Measurements from ENCODE around the gene DUSP3.
A peak's percentile ranks its signal among the peaks of the same experiment; 100 is the strongest.

Gene DUSP3

GRCh38 chr17:43758086-43758485 lies 20.7 kb downstream of the DUSP3 start:
- Histone ChIP-seq H3K9me3 (ENCODE audit: control insufficient read depth, low read length) (no peaks in the 10 kb centered on the region), H3K36me3 (ENCODE audit: control insufficient read depth, insufficient read depth, low read length) (no peaks in the 10 kb centered on the region), H3K27me3 (ENCODE audit: control insufficient read depth, insufficient read depth, low read length, poor library complexity, severe bottlenecking) (peaks cover 39% of the 10 kb centered on the region), H3K4me3 (ENCODE audit: insufficient read depth, low read depth, low read length) (no peak overlapping the region), H3K4me1 (ENCODE audit: control insufficient read depth, insufficient read depth, low read length) (peaks cover 23% of the 10 kb centered on the region), H3K27ac (ENCODE audit: insufficient read depth, low read depth, low read length, poor library complexity, severe bottlenecking) (no peak overlapping the region)
- WGBS, 2 experiments: 86 to 88% methylated on average over 6 of the region's 6 CpGs

- H3K4me1 ChIP-seq (ENCODE audit: control insufficient read depth, insufficient read depth, low read length): peaks cover 23% of the 10 kb centered on the region
- no peak overlapping the region for H3K27ac ChIP-seq (ENCODE audit: insufficient read depth, low read depth, low read length, poor library complexity, severe bottlenecking)
- no peak overlapping the region for H3K4me3 ChIP-seq (ENCODE audit: insufficient read depth, low read depth, low read length)
- peaks cover 43% of the 10 kb centered on the region for H3K27me3 ChIP-seq (ENCODE audit: control insufficient read depth, insufficient read depth, low read length, poor library complexity, severe bottlenecking)
- H3K36me3 ChIP-seq (ENCODE audit: control insufficient read depth, insufficient read depth, low read length): no peaks in the 10 kb centered on the region
- WGBS, 2 experiments: 90 to 94% methylated on average over 8 of the region's 8 CpGs
- H3K9me3 ChIP-seq (ENCODE audit: control insufficient read depth, low read length): no peaks in the 10 kb centered on the region
Observed at GRCh38 chr17:43757171-43757660, 21.6 kb downstream of the DUSP3 start.

- 67 to 71% methylated on average over 6 of the region's 6 CpGs for WGBS, 2 experiments
- no peaks in the 10 kb centered on the region for H3K9me3 ChIP-seq (ENCODE audit: control insufficient read depth, low read length)
- H3K27me3 ChIP-seq (ENCODE audit: control insufficient read depth, insufficient read depth, low read length, poor library complexity, severe bottlenecking): peaks cover 43% of the 10 kb centered on the region
- H3K36me3 ChIP-seq (ENCODE audit: control insufficient read depth, insufficient read depth, low read length): no peaks in the 10 kb centered on the region
- peaks cover 23% of the 10 kb centered on the region for H3K4me1 ChIP-seq (ENCODE audit: control insufficient read depth, insufficient read depth, low read length)
- H3K27ac ChIP-seq (ENCODE audit: insufficient read depth, low read depth, low read length, poor library complexity, severe bottlenecking): no peak overlapping the region
- H3K4me3 ChIP-seq (ENCODE audit: insufficient read depth, low read depth, low read length): no peak overlapping the region
Observed at GRCh38 chr17:43756201-43756600, 22.6 kb downstream of the DUSP3 start.

GRCh38 chr17:43755389-43755875 lies 23.3 kb downstream of the DUSP3 start:
- Histone ChIP-seq H3K27ac (ENCODE audit: insufficient read depth, low read depth, low read length, poor library complexity, severe bottlenecking) (no peak overlapping the region), H3K4me1 (ENCODE audit: control insufficient read depth, insufficient read depth, low read length) (peaks cover 23% of the 10 kb centered on the region), H3K36me3 (ENCODE audit: control insufficient read depth, insufficient read depth, low read length) (no peaks in the 10 kb centered on the region), H3K4me3 (ENCODE audit: insufficient read depth, low read depth, low read length) (peak overlapping the region; percentile 11), H3K27me3 (ENCODE audit: control insufficient read depth, insufficient read depth, low read length, poor library complexity, severe bottlenecking) (peaks cover 43% of the 10 kb centered on the region), H3K9me3 (ENCODE audit: control insufficient read depth, low read length) (no peaks in the 10 kb centered on the region)
- WGBS, 2 experiments: 50 to 55% methylated on average over 60 of the region's 60 CpGs

- Histone ChIP-seq H3K9me3 (ENCODE audit: control insufficient read depth, low read length) (no peaks in the 10 kb centered on the region), H3K4me3 (ENCODE audit: insufficient read depth, low read depth, low read length) (peak overlapping the region; percentile 11), H3K27me3 (ENCODE audit: control insufficient read depth, insufficient read depth, low read length, poor library complexity, severe bottlenecking) (peaks cover 43% of the 10 kb centered on the region), H3K36me3 (ENCODE audit: control insufficient read depth, insufficient read depth, low read length) (no peaks in the 10 kb centered on the region), H3K4me1 (ENCODE audit: control insufficient read depth, insufficient read depth, low read length) (peaks cover 19% of the 10 kb centered on the region), H3K27ac (ENCODE audit: insufficient read depth, low read depth, low read length, poor library complexity, severe bottlenecking) (no peak overlapping the region)
- 51 to 55% methylated on average over 21 of the region's 21 CpGs for WGBS, 2 experiments
Observed at GRCh38 chr17:43754947-43755346, 23.8 kb downstream of the DUSP3 start.

GRCh38 chr17:43753493-43754129 lies 25.2 kb downstream of the DUSP3 start:
- Histone ChIP-seq H3K4me3 (ENCODE audit: insufficient read depth, low read depth, low read length) (no peak overlapping the region), H3K27ac (ENCODE audit: insufficient read depth, low read depth, low read length, poor library complexity, severe bottlenecking) (no peak overlapping the region), H3K27me3 (ENCODE audit: control insufficient read depth, insufficient read depth, low read length, poor library complexity, severe bottlenecking) (peaks cover 43% of the 10 kb centered on the region), H3K36me3 (ENCODE audit: control insufficient read depth, insufficient read depth, low read length) (no peaks in the 10 kb centered on the region), H3K4me1 (ENCODE audit: control insufficient read depth, insufficient read depth, low read length) (peaks cover 6% of the 10 kb centered on the region), H3K9me3 (ENCODE audit: control insufficient read depth, low read length) (no peaks in the 10 kb centered on the region)
- 87 to 96% methylated on average over 5 of the region's 5 CpGs for WGBS, 2 experiments

- Histone ChIP-seq H3K4me1 (ENCODE audit: control insufficient read depth, insufficient read depth, low read length) (peaks cover 9% of the 10 kb centered on the region), H3K36me3 (ENCODE audit: control insufficient read depth, insufficient read depth, low read length) (no peaks in the 10 kb centered on the region), H3K4me3 (ENCODE audit: insufficient read depth, low read depth, low read length) (no peak overlapping the region), H3K27me3 (ENCODE audit: control insufficient read depth, insufficient read depth, low read length, poor library complexity, severe bottlenecking) (peaks cover 25% of the 10 kb centered on the region), H3K9me3 (ENCODE audit: control insufficient read depth, low read length) (no peaks in the 10 kb centered on the region), H3K27ac (ENCODE audit: insufficient read depth, low read depth, low read length, poor library complexity, severe bottlenecking) (no peak overlapping the region)
- 83 to 89% methylated on average over 5 of the region's 5 CpGs for WGBS, 2 experiments
Observed at GRCh38 chr17:43750153-43750552, 28.6 kb downstream of the DUSP3 start.

GRCh38 chr17:43745541-43745940 lies 33.2 kb downstream of the DUSP3 start:
- H3K27me3 ChIP-seq (ENCODE audit: control insufficient read depth, insufficient read depth, low read length, poor library complexity, severe bottlenecking): no peaks in the 10 kb centered on the region
- H3K4me3 ChIP-seq (ENCODE audit: insufficient read depth, low read depth, low read length): no peak overlapping the region
- no peaks in the 10 kb centered on the region for H3K9me3 ChIP-seq (ENCODE audit: control insufficient read depth, low read length)
- H3K27ac ChIP-seq (ENCODE audit: insufficient read depth, low read depth, low read length, poor library complexity, severe bottlenecking): no peak overlapping the region
- peaks cover 16% of the 10 kb centered on the region for H3K4me1 ChIP-seq (ENCODE audit: control insufficient read depth, insufficient read depth, low read length)
- 7 to 12% methylated on average over 2 to 6 of the region's 6 CpGs for WGBS, 2 experiments
- no peaks in the 10 kb centered on the region for H3K36me3 ChIP-seq (ENCODE audit: control insufficient read depth, insufficient read depth, low read length)

- H3K27me3 ChIP-seq (ENCODE audit: control insufficient read depth, insufficient read depth, low read length, poor library complexity, severe bottlenecking): no peaks in the 10 kb centered on the region
- 93 to 98% methylated on average over 5 of the region's 5 CpGs for WGBS, 2 experiments
- H3K36me3 ChIP-seq (ENCODE audit: control insufficient read depth, insufficient read depth, low read length): no peaks in the 10 kb centered on the region
- no peak overlapping the region for H3K27ac ChIP-seq (ENCODE audit: insufficient read depth, low read depth, low read length, poor library complexity, severe bottlenecking)
- no peaks in the 10 kb centered on the region for H3K9me3 ChIP-seq (ENCODE audit: control insufficient read depth, low read length)
- peaks cover 16% of the 10 kb centered on the region for H3K4me1 ChIP-seq (ENCODE audit: control insufficient read depth, insufficient read depth, low read length)
- no peak overlapping the region for H3K4me3 ChIP-seq (ENCODE audit: insufficient read depth, low read depth, low read length)
Observed at GRCh38 chr17:43741636-43742035, 37.1 kb downstream of the DUSP3 start.

GRCh38 chr17:43740541-43740940 lies 38.2 kb downstream of the DUSP3 start:
- WGBS, 2 experiments: 93 to 96% methylated on average over 4 of the region's 4 CpGs
- Histone ChIP-seq H3K4me3 (ENCODE audit: insufficient read depth, low read depth, low read length) (no peak overlapping the region), H3K4me1 (ENCODE audit: control insufficient read depth, insufficient read depth, low read length) (peaks cover 10% of the 10 kb centered on the region), H3K27me3 (ENCODE audit: control insufficient read depth, insufficient read depth, low read length, poor library complexity, severe bottlenecking) (no peaks in the 10 kb centered on the region), H3K36me3 (ENCODE audit: control insufficient read depth, insufficient read depth, low read length) (no peaks in the 10 kb centered on the region), H3K27ac (ENCODE audit: insufficient read depth, low read depth, low read length, poor library complexity, severe bottlenecking) (no peak overlapping the region), H3K9me3 (ENCODE audit: control insufficient read depth, low read length) (no peaks in the 10 kb centered on the region)

Measured in ectodermal cell (in vitro differentiated cells).